Measurements from ENCODE around the gene SKAP2.

- TF ChIP-seq CTCF (conservative IDR thresholded peaks at IDR 0.05; ENCODE audit: low read depth in 2 of 2) (no peak), ZNF331 (CRISPR knock-in tag; IDR thresholded peaks at IDR 0.05; ENCODE audit: low read depth) (no peak), CREB1 (CRISPR knock-in tag; IDR thresholded peaks at IDR 0.05; ENCODE audit: low read depth) (no peak), EZH2phosphoT487 (IDR thresholded peaks at IDR 0.05; ENCODE audit: unreplicated experiment) (no peak)
Observed at GRCh38 chr7:26650103-26650502, 214.3 kb downstream of the SKAP2 start.

All from GM23338 (cell line).